ENCODE results near the gene IQGAP2. TPM values are rescaled to one million over a fixed set of nuclear protein-coding genes. Genes with fewer than 3 reads are reported as not detected.

Gene IQGAP2
- total and polyA plus RNA-seq, 2 donors (not counting 1 experiment from before 2014, with no cell fraction given), result 8.1 to 15.0 TPM

GRCh38 chr5:76413746-76414145 lies 10.7 kb downstream of the IQGAP2 start:
- H3K27me3 ChIP-seq (replicated peaks in 1 of 4; ENCODE audit: control extremely low read depth in 1 of 4, control insufficient read depth in 3 of 4, insufficient read depth in 4 of 4, low read length in 3 of 4), result no peaks in the 10 kb centered on the region
- Mint-ChIP-seq H3K9me3 (ENCODE audit: insufficient read depth) (no peaks in the 10 kb centered on the region), H3K27me3 (no peaks in the 10 kb centered on the region), H3K4me1 (peaks cover 19% of the 10 kb centered on the region), H3K4me3 (no peak overlapping the region), H3K27ac (no peak overlapping the region)
- H3K4me2 ChIP-seq (replicated peaks; ENCODE audit: low read depth, low read length, poor library complexity, severe bottlenecking), result peak overlapping the region; percentile 11
- ChIA-PET CTCF (interaction anchor here (1.0 kb wide), 1 partner anchor 9 kb away, joined by 3 read pairs; no protein-coding TSS in a partner anchor), POLR2A (no interaction called here)
- peaks cover 0 to 2% of the 10 kb centered on the region in 2 experiments for H3K36me3 ChIP-seq (replicated peaks in 1 of 2; ENCODE audit: control extremely low read depth in 1 of 2, control insufficient read depth in 1 of 2, extremely low read depth in 1 of 2, insufficient read depth in 2 of 2, low read length in 1 of 2)
- H3K4me3 ChIP-seq (ENCODE audit: control extremely low read depth in 1 of 5, extremely low read depth in 1 of 5, insufficient read depth in 1 of 5, low read depth in 2 of 5, low read length in 4 of 5), result no peak overlapping the region
- H3K79me2 ChIP-seq (ENCODE audit: control insufficient read depth, insufficient read depth, low read length), result peaks cover 29% of the 10 kb centered on the region
- H3K9ac ChIP-seq (ENCODE audit: low read length), result no peak overlapping the region
- H4K20me1 ChIP-seq (ENCODE audit: control insufficient read depth, insufficient read depth, low read length, poor library complexity, severe bottlenecking), result no peaks in the 10 kb centered on the region
- no peak overlapping the region for H3K27ac ChIP-seq (ENCODE audit: low read length in 2 of 2)
- no peaks in the 10 kb centered on the region for H3K9me3 ChIP-seq (ENCODE audit: control extremely low read depth in 1 of 3, control insufficient read depth in 2 of 3, insufficient read depth in 1 of 3, low read length in 2 of 3)
- TF ChIP-seq EZH2 (IDR thresholded peaks at IDR 0.05; ENCODE audit: borderline replicate concordance, insufficient read depth, low read depth, low read length, poor library complexity, severe bottlenecking), result no peak
- TF ChIP-seq, protein P1, sequence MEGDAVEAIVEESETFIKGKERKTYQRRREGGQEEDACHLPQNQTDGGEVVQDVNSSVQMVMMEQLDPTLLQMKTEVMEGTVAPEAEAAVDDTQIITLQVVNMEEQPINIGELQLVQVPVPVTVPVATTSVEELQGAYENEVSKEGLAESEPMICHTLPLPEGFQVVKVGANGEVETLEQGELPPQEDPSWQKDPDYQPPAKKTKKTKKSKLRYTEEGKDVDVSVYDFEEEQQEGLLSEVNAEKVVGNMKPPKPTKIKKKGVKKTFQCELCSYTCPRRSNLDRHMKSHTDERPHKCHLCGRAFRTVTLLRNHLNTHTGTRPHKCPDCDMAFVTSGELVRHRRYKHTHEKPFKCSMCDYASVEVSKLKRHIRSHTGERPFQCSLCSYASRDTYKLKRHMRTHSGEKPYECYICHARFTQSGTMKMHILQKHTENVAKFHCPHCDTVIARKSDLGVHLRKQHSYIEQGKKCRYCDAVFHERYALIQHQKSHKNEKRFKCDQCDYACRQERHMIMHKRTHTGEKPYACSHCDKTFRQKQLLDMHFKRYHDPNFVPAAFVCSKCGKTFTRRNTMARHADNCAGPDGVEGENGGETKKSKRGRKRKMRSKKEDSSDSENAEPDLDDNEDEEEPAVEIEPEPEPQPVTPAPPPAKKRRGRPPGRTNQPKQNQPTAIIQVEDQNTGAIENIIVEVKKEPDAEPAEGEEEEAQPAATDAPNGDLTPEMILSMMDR (IDR thresholded peaks at IDR 0.05), result no peak
- no peak for DNase-seq
- H2AFZ ChIP-seq (ENCODE audit: insufficient read depth, low read depth, low read length, poor library complexity, severe bottlenecking), result no peak overlapping the region
- no CpG with 5 or more reads among the region's 5 CpGs for WGBS (ENCODE audit: insufficient coverage)
- no peak for ATAC-seq (ENCODE audit: low read depth)
- intact Hi-C loops (cut with micrococcal nuclease), result no loop called here
- H3K4me1 ChIP-seq (ENCODE audit: control insufficient read depth in 2 of 2, insufficient read depth in 2 of 2, low read length in 2 of 2), result peaks cover 8 to 11% of the 10 kb centered on the region in 2 donors

- Histone ChIP-seq H3K4me3 (ENCODE audit: control extremely low read depth in 1 of 5, extremely low read depth in 1 of 5, insufficient read depth in 1 of 5, low read depth in 2 of 5, low read length in 4 of 5) (no peak overlapping the region), H3K4me2 (replicated peaks; ENCODE audit: low read depth, low read length, poor library complexity, severe bottlenecking) (no peak overlapping the region), H2AFZ (ENCODE audit: insufficient read depth, low read depth, low read length, poor library complexity, severe bottlenecking) (no peak overlapping the region), H3K27me3 (replicated peaks in 1 of 4; ENCODE audit: control extremely low read depth in 1 of 4, control insufficient read depth in 3 of 4, insufficient read depth in 4 of 4, low read length in 3 of 4) (no peaks in the 10 kb centered on the region), H3K79me2 (ENCODE audit: control insufficient read depth, insufficient read depth, low read length) (peaks cover 19% of the 10 kb centered on the region), H4K20me1 (ENCODE audit: control insufficient read depth, insufficient read depth, low read length, poor library complexity, severe bottlenecking) (no peaks in the 10 kb centered on the region), H3K27ac (ENCODE audit: low read length in 2 of 2) (no peak overlapping the region), H3K9ac (ENCODE audit: low read length) (no peak overlapping the region), H3K9me3 (ENCODE audit: control extremely low read depth in 1 of 3, control insufficient read depth in 2 of 3, insufficient read depth in 1 of 3, low read length in 2 of 3) (no peaks in the 10 kb centered on the region), H3K36me3 (replicated peaks in 1 of 2; ENCODE audit: control extremely low read depth in 1 of 2, control insufficient read depth in 1 of 2, extremely low read depth in 1 of 2, insufficient read depth in 2 of 2, low read length in 1 of 2) (peaks cover 0 to 2% of the 10 kb centered on the region in 2 experiments), H3K4me1 (ENCODE audit: control insufficient read depth in 2 of 2, insufficient read depth in 2 of 2, low read length in 2 of 2) (peaks cover 8 to 11% of the 10 kb centered on the region in 2 donors)
- Mint-ChIP-seq H3K4me3 (no peak overlapping the region), H3K4me1 (peaks cover 19% of the 10 kb centered on the region), H3K27ac (no peak overlapping the region), H3K27me3 (no peaks in the 10 kb centered on the region), H3K9me3 (ENCODE audit: insufficient read depth) (no peaks in the 10 kb centered on the region)
- intact Hi-C loops (cut with micrococcal nuclease), result no loop called here
- no peak for ATAC-seq (ENCODE audit: low read depth)
- no peak for TF ChIP-seq EZH2 (IDR thresholded peaks at IDR 0.05; ENCODE audit: borderline replicate concordance, insufficient read depth, low read depth, low read length, poor library complexity, severe bottlenecking)
- TF ChIP-seq, protein P1 (IDR thresholded peaks at IDR 0.05), result no peak
- WGBS (ENCODE audit: insufficient coverage), result 100% methylated on average over 2 of the region's 3 CpGs
- no peak for DNase-seq
- ChIA-PET CTCF (no interaction called here), POLR2A (no interaction called here)
Observed at GRCh38 chr5:76414788-76415187, 11.7 kb downstream of the IQGAP2 start.
